ENCODE measurements around the gene KCNJ1.

The KCNJ1 gene

DNA sequence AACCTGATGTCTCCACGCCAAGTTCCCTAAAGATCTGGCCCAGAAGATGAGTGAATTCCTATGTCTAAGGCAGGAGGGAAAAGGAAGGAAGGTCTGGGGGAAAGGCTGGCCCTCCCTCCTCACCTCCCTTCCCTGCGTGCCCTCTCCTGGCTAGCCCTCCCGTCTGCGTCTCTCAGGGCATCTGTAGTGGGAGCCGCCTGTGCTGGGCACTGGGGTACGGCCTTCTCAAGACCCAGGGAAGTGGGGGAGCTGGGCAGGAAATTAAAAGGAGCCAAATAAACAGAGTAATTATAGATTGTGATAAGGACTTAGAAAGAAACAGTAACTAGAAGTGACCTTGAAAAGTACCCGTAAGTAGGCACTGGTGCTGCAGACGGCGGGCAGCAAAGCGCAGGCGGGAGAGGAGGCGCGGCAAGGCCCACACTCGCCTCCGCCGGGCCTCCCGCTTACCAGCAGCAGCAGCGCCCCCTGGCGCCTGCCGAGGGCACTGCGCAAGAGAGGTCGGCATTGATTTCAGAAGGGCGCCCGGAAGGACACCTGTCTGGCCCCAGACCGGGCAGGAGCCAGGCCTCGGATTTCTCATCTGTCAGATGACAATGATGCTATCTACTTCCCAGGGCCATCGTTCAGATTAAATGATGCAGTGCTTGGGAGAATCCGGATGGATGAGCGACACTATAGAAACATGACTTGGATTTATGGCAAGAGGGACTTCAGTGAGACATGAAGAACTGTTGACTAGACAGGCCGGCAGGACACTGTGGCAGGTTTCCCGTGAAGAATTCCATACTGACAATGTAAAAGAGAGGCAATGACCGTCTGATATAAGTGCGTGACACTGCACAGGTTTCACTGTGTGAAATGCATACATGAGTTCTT, 7.3 kb downstream of the KCNJ1 start:
- DNase-seq (ENCODE audit: extremely low read depth, low read depth): no peak
- TF ChIP-seq, protein P1, sequence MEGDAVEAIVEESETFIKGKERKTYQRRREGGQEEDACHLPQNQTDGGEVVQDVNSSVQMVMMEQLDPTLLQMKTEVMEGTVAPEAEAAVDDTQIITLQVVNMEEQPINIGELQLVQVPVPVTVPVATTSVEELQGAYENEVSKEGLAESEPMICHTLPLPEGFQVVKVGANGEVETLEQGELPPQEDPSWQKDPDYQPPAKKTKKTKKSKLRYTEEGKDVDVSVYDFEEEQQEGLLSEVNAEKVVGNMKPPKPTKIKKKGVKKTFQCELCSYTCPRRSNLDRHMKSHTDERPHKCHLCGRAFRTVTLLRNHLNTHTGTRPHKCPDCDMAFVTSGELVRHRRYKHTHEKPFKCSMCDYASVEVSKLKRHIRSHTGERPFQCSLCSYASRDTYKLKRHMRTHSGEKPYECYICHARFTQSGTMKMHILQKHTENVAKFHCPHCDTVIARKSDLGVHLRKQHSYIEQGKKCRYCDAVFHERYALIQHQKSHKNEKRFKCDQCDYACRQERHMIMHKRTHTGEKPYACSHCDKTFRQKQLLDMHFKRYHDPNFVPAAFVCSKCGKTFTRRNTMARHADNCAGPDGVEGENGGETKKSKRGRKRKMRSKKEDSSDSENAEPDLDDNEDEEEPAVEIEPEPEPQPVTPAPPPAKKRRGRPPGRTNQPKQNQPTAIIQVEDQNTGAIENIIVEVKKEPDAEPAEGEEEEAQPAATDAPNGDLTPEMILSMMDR (IDR thresholded peaks at IDR 0.05; ENCODE audit: low read depth, low read length): peak; percentile 60

DNA sequence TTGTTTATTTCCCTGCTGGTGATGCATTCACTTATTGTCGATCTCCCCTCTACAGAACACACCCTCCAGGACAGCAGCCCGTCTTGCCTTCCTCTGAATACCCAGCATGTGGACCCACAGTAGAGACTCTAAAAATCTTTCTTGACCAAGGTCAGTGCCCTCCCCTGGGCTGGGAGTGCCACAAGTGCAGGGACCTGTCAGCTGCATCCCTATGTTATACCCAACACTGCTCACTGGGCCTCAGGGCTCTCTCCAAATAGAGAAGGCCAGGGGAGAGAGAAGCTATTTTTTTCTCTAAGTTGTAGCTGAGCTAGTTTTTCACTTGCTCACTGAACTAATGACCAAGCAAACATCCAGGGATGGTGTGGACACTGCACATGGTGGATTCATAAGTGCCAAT, 9.8 kb downstream of the KCNJ1 start:
- TF ChIP-seq, protein P1 (IDR thresholded peaks at IDR 0.05; ENCODE audit: low read depth, low read length): no peak
- DNase-seq (ENCODE audit: extremely low read depth, low read depth): no peak

DNA sequence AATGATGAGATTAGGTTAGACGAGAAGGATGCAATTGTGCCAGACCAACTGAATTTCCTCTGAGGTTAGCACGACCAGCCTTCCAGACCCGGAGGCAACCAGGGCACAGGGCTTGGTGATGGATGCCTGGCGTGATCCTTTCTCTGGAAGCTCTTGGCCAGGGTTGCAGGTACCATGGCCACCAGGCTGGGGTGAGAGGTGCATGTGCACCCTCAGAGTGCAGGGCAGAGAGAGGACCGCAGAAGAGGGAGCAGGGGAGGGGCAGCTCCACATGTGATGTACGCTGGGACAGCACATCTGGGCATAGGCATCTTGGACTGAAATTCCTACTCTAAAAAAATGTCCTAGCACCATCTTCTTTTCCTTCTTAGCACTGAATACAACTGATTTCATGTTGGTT, 10.9 kb downstream of the KCNJ1 start:
- no peak for DNase-seq (ENCODE audit: extremely low read depth, low read depth)
- TF ChIP-seq, protein P1 (IDR thresholded peaks at IDR 0.05; ENCODE audit: low read depth, low read length): no peak

DNA sequence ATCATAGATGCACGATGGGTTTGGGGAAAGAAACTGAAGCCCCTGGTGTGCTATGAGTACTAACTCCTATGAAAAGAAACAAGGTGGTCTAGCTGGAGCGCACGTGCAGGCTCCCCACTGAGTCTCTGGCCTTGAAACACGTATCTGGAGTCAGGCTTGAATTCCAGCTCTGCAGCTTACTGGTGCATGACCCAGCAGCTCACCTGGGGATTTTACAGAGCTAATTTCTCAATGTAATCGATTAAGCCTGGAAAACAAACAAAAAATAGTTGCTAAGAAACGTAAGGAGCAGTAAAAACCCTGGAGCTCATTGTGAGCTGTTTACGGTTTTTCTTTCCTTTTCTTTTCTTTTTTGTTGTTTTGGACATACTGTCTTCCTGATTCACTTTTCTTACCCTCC, 12.3 kb downstream of the KCNJ1 start:
- no peak for DNase-seq (ENCODE audit: extremely low read depth, low read depth)
- TF ChIP-seq, protein P1 (IDR thresholded peaks at IDR 0.05; ENCODE audit: low read depth, low read length): no peak

DNA sequence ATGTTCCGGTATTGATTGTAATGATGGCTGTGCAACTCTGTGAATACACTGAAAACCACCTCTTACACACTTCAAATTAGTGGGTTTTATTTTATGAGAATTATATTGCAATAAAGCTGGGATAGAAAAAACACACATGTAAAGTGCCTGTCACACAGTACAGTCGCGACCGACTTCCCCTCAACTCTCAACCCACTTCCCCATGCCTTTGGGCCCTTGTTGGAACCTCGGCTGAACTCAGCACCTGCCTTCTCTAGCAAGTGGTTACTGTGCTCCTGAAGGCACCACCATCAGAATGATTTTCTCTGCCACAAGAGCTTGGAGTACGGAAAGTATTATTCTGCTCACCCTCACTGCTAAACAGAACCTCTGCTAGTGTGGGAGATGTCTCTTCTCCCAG, 13.5 kb downstream of the KCNJ1 start:
- no peak for DNase-seq (ENCODE audit: extremely low read depth, low read depth)
- TF ChIP-seq, protein P1 (IDR thresholded peaks at IDR 0.05; ENCODE audit: low read depth, low read length): no peak

DNA sequence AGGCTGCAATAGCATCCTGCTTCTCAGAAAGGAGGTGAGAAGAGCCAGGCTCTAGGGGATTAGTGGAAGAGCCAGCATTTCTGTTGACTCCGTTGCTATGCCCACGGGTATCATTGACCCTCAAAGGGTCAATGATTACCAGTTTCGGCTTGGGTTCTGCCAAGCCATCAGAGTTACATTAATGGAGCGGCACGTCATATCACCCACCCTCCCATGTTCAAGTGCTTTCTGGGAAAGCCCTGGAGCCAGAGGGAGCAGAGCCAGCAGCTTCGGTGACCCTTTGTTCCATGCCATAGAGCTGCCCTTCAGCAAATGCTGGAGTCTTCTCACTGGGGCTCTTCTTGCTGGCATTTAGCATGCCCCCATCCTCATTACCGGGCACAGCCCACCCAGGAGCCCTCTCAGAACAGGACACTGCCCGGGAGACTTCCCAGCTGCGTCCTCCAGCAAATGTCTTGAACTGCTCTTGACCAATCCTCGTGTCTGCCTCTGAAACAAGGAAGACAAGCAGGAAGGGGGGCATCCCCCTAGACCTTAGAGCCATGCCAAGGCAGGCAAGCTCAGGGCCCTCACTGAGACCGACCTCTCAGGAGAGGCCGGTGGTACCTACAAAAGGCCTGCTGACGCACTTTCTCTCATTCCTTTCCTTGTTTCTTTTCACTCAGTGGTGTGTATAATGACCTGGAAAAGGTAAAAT, 14.6 kb downstream of the KCNJ1 start:
- DNase-seq (ENCODE audit: extremely low read depth, low read depth): no peak

More for the DNA sequence above, 14.6 kb downstream of the KCNJ1 start:
- TF ChIP-seq, protein P1 (IDR thresholded peaks at IDR 0.05; ENCODE audit: low read depth, low read length): no peak

All from AG09319 (cell line).